Stimulated activated CD8-positive, alpha-beta memory T cell treated with anti-CD3 and anti-CD28 coated beads, Interleukin-15, amount 100 ng/mL, for 1 hour (primary cell): ENCODE results near the gene NPIPA7.
"Not testable (repeated sequence)": the region's sequence is repeated elsewhere in the genome, so short reads cannot be mapped to it uniquely, and the experiment has no call there.

Source experiments
- DNase-seq: peaks from one replicate; pipeline ENCODE4 v3.0.0-alpha.2; 2020; ENCODE audit warnings: low read depth

The NPIPA7 gene

DNA sequence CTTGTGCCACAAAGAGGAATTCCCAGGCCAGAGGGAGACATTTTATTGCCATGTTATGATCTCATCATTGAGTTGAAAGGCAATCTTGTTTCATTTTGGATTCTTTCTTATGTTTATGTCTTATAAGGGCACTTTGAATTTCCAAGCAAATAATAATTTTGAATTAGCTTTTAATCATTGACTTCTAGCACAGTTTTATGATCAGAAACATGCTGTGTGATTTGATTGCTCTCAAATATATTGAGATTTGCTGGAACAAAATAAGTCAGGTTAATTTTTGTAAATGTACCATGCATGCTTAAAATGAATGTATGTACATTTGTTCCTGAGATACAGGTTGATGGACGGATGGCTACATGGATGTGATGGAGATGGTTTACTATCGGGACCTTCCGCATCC lies at the start of gene NPIPA7:
TSS of gene NPIPA7 (plus strand) at position 301 of the 400 bp plus-strand sequence. CDS start 105 bp downstream, outside the sequence.
- DNase-seq, result not testable (repeated sequence)

GRCh38 chr16:16331466-16331865 lies 47.5 kb upstream of the NPIPA7 start:
- not testable (repeated sequence) for DNase-seq

GRCh38 chr16:16357556-16357955 lies 21.4 kb upstream of the NPIPA7 start:
- DNase-seq, result not testable (repeated sequence)

DNA sequence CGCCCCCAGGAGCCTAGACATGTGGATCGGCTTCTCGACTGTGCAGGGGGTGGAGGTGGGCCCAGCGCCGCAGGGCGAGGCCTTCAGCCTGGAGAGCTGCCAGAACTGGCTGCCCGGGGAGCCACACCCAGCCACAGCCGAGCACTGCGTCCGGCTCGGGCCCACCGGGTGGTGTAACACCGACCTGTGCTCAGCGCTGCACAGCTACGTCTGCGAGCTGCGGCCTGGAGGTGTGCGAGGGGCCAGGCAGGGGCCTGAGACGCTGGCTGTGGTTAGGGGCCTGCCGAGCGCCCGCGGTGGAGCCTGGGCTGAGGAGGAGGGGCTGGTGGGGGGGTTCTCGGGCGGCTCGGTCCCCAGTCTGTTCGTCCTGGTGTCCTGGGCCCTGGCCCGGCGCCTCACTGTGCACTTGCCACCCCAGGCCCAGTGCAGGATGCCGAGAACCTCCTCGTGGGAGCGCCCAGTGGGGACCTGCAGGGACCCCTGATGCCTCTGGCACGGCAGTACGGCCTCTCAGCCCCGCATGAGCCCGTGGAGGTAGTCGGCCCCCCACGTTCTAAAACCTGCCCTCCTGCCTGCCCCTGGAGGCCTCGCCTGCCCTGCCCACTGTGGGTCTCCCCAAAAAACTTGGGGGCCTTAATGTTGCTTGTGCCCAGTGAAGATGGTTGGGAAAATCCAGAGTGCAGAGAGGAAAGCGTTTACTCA lies 20.2 kb upstream of the NPIPA7 start:
- DNase-seq, result not testable (repeated sequence)

- not testable (repeated sequence) for DNase-seq
These were observed 15.3 kb upstream of the NPIPA7 start for GRCh38 chr16:16363595-16363994.

- not testable (repeated sequence) for DNase-seq
These were observed 14.8 kb upstream of the NPIPA7 start for GRCh38 chr16:16364100-16364499.

DNA sequence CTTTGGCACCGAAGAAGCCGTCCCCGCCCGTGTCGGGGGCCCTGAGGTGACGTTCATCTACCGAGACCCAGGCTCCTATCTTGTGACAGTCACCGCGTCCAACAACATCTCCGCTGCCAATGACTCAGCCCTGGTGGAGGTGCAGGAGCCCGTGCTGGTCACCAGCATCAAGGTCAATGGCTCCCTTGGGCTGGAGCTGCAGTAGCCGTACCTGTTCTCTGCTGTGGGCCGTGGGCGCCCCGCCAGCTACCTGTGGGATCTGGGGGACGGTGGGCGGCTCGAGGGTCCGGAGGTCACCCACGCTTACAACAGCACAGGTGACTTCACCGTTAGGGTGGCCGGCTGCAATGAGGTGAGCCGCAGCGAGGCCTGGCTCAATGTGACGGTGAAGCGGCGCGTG lies 14.2 kb upstream of the NPIPA7 start:
- not testable (repeated sequence) for DNase-seq

DNA sequence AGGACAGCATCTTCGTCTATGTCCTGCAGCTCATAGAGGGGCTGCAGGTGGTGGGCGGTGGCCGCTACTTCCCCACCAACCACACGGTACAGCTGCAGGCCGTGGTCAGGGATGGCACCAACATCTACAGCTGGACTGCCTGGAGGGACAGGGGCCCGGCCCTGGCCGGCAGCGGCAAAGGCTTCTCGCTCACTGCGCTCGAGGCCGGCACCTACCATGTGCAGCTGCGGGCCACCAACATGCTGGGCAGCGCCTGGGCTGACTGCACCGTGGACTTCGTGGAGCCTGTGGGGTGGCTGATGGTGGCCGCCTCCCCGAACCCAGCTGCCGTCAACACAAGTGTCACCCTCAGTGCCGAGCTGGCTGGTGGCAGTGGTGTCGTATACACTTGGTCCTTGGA lies 13.6 kb upstream of the NPIPA7 start:
- DNase-seq, result not testable (repeated sequence)

DNA sequence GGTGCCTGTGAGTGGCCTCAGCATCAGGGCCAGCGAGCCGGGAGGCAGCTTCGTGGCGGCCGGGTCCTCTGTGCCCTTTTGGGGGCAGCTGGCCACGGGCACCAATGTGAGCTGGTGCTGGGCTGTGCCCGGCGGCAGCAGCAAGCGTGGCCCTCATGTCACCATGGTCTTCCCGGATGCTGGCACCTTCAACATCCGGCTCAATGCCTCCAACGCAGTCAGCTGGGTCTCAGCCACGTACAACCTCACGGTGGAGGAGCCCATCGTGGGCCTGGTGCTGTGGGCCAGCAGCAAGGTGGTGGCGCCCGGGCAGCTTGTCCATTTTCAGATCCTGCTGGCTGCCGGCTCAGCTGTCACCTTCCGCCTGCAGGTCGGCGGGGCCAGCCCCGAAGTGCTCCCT lies 13.1 kb upstream of the NPIPA7 start:
- not testable (repeated sequence) for DNase-seq

DNA sequence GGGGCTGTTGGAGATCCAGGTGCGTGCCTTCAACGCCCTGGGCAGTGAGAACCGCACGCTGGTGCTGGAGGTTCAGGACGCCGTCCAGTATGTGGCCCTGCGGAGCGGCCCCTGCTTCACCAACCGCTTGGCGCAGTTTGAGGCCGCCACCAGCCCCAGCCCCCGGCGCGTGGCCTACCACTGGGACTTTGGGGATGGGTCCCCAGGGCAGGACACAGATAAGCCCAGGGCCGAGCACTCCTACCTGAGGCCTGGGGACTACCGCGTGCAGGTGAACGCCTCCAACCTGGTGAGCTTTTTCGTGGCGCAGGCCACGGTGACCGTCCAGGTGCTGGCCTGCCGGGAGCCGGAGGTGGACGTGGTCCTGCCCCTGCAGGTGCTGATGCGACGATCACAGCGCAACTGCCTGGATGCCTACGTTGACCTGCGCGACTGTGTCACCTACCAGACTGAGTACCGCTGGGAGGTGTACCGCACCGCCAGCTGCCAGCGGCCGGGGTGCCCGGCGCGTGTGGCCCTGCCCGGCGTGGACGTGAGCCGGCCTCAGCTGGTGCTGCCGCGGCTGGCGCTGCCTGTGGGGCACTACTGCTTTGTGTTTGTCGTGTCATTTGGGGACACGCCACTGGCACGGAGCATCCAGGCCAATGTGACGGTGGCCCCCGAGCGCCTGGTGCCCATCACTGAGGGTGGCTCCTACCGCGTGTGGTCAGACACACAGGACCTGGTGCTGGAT lies 12.2 kb upstream of the NPIPA7 start:
- not testable (repeated sequence) for DNase-seq

GRCh38 chr16:16367285-16367628 lies 11.7 kb upstream of the NPIPA7 start:
- not testable (repeated sequence) for DNase-seq

DNA sequence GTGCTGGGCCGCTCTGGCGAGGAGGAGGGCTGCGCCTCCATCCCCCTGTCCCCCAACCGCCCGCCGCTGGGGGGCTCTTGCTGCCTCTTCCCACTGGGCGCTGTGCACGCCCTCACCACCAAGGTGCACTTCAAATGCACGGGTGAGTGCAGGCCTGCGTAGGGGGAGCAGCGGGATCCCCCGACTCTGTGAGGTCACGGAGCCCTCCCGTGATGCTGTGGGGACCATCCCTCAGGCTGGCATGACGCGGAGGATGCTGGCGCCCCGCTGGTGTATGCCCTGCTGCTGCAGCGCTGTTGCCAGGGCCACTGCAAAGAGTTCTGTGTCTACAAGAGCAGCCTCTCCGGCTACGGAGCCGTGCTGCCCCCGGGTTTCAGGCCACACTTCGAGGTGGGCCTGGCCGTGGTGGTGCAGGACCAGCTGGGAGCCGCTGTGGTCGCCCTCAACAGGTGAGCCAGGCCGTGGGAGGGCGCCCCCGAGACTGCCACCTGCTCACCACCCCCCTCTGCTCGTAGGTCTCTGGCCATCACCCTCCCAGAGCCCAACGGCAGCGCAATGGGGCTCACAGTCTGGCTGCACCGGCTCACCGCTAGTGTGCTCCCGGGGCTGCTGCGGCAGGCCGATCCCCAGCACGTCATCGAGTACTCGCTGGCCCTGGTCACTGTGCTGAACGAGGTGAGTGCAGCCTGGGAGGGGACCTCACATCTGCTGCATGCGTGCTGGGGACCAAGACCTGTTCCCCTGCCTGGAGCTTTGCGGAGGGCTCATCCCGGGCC lies 9.7 kb upstream of the NPIPA7 start:
- DNase-seq, result not testable (repeated sequence)

- DNase-seq, result not testable (repeated sequence)
These were observed 7.7 kb upstream of the NPIPA7 start for GRCh38 chr16:16371136-16371735.

DNA sequence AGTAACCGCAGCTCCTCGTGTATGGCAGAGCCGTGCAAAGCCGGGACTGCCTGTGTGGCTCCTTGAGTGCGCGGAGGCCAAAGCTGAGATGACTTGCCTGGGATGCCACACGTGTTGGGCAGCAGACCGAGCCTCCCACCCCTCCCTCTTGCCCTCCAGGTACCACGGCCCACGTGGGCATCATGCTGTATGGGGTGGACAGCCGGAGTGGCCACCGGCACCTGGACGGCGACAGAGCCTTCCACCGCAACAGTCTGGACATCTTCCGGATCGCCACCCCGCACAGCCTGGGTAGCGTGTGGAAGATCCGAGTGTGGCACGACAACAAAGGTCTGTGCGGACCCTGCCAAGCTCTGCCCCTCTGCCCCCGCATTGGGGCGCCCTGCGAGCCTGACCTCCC lies 4.7 kb upstream of the NPIPA7 start:
- DNase-seq, result not testable (repeated sequence)

- not testable (repeated sequence) for DNase-seq
These were observed 20.7 kb downstream of the NPIPA7 start for GRCh38 chr16:16399685-16400084.

GRCh38 chr16:16402333-16402732 lies 23.4 kb downstream of the NPIPA7 start:
- DNase-seq, result not testable (repeated sequence)

DNA sequence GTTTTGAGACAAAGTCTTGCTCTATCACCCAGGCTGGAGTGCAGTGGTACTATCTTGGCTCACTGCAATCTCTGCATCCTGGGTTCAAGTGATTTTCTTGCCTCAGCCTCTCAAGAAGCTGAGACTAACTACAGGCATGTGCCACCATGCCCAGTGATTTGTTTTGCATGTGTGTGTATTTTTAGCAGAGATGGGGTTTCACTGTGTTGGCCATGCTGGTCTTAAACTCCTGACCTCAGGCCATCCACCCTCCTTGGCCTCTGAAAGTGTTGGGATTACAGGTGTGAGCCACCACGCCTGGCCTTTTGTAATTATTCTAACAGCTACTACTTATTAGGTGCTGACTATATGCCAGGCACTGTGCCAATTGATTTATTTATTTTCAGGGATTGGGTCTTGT lies 25.3 kb downstream of the NPIPA7 start:
- not testable (repeated sequence) for DNase-seq

GRCh38 chr16:16405421-16405820 lies 26.5 kb downstream of the NPIPA7 start:
- DNase-seq, result not testable (repeated sequence)

- DNase-seq, result not testable (repeated sequence)
These were observed 29.5 kb downstream of the NPIPA7 start for GRCh38 chr16:16408430-16408829.

GRCh38 chr16:16413773-16414172 lies 34.8 kb downstream of the NPIPA7 start:
- DNase-seq, result not testable (repeated sequence)

- not testable (repeated sequence) for DNase-seq
These were observed 38.1 kb downstream of the NPIPA7 start for GRCh38 chr16:16417071-16417470.

DNA sequence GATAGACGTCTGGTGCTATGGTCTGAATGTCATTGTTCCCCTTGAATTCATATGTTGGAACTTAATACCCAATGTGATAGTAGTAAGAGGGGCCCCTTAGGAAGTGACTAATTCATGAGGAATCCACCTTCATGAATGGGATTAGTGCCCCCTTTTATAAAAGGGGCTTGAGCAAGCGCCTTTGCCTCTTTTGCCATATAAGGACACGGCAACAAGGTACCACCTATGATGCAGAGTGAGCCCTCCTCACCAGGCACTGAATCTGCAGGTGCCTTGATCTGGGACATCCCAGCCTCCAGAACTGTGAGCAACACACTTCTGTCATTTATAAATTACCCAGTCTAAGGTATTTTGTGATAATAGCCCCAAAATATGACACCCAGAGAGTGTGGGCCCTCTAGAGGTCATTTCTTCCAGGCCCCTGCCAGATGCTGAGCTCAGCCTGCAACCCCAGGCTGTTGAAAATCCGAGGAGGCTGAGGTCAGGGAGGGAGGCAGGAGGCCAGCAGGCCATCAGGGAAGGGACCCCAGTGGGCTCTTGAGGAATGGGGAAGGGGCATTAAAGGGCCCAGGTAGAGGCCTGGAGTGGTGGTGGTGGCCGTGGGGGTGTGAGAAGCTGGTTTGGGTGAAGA lies 39.1 kb downstream of the NPIPA7 start:
- not testable (repeated sequence) for DNase-seq
